Measurements from ENCODE around the gene PALD1.
A peak's percentile ranks its signal among the peaks of the same experiment; 100 is the strongest.

Gene PALD1

DNA sequence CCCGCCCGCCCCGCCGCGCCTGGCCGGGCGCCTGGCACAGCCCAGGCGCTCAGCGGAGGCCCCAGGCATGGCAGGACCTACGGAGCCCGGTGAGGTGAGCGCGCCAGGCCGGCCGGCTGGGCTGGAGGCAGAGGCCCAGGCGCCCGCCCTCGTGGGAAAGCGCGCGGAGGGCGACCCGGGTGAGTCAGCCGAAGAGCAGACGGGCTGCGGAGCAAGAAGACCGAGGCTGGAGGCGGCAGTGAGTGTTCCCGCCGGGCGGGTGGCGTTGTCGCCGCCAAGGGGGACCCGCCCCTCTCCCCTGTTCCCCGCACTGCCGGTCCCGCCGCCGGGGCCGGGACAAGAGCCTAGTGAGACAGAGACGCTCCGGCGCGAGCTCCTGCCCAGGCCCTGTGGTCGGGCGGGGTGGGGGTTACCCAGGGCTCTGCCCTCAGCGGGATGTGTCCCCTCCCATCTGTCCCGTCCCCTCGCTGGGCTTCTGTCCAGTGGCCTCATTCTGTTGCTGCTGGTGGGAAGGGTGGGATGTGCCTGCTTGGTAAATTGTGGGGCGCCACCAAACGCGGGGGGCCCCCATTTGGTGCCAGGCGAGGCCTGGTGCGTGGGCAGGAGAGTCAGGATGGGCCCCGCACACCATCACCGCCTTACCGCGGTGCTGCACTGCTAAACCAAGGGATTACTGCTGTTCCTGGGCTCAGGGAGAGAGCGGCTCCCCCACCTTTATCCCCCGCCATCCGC is 20.1 kb upstream of the PALD1 start:
- peak; percentile 91 for DNase-seq (ENCODE audit: low spot score)

DNA sequence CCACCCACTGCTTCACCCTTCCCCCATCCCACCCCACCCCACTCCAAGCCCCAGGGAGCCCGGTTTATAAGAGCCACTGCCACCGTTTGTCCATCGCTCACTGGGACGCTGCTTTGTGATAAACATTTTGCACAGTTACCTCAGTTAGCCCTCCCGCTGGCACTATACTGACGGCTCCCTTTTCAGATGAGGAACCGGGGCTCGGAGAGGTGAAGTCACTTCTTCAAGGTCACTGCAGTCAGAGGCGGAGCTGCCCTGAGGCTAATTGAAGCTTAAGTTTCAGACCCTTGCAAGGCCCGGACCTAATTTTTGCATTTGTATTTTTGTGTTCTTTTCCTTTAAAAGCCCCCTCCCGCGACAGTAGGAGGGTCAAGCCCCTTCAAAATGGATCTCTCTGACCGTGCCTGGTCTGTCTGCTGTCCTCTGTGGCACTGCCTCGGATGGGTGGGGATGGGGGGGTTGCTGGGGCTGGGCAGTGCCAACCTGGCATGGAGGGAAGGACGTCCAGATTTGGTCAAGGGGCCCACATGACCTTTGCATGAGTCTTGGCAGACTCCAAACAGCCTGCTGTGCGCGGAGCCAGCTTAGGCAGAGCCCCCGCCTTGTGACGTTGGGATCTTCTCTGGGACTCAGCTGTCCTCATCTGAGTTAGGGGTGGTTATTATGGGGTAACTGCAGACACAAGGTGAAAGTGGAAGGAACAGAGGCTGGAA is 19.4 kb upstream of the PALD1 start:
- no peak for DNase-seq (ENCODE audit: low spot score)

DNA sequence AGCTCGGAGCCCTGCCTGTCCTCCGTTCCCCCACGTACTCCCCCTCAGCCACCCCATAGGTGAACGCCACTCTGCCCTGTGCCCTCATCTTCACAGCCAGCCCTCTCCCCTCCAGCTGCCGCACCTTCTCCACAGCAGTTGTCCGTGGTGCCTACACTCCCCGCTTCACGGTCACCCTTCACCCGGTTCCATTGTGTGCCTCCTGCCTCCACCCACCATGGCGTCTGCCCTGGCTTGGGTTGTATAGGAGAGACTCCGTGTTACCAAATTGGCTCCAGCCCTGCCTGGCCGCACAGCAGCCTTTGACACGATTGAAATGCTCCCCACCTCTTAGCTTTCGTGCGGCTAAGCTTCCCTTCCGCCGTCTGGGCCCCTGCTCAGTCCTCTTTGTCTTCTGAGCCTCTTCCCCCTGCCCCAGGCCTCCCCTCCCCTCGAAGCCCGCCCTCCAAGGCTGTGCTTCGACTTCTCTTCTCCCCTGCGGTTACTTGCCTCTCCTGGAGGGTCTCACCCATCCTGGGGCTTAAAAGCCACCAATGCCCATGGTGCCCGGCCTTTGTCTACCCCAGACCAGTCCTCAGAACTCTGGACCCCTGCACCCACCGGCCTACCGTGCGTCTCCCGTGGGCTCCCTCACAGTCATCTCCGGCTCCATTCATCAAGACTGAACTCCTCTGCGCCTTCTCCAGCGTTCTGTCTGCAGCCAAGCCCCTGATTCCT is 18.6 kb upstream of the PALD1 start:
- DNase-seq (ENCODE audit: low spot score): no peak

DNA sequence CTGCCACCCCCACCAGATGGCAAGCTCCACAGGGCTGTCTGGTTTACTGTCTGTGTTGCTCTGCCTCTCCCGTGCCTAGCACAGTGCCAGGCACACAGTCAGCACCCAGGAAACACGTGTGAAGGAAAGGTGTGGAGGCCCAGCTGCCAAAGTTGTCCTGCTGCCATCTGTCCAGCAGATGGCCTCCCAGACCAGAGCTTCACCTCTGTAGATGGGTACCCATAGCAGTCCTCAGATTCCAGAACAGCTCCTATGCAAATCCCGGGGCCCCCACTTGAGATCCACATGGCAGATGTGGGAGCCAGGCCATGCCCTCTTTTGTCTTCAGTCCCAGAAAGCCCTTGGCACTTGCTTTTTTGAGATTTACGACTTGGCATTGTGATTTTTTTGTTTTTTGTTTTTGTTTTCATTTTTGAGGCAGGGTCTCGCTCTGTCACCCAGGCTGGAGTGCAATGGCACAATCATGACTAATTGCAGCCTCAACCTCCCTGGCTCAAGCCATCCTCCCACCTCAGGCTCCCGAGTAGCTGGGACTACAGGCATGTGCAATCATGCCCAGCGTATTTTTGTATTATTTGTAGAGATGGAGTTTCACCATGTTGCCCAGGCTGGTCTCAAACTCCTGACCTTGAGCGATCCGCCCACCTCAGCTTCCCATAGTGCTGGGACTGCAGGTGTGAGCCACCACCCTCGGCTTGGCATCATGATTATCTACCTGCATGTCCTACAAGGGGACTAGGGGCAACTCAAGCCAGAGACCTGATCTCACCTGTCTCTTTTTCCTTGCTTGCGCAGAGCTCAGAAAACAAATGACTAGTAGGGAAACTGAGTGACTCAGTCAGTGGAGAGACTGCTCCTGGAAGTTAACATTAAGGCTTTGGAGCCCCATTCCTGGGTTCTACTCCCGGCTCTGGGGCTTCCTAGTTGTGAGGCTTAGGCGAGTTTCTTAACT is 16.9 kb upstream of the PALD1 start:
- DNase-seq (ENCODE audit: low spot score): peak; percentile 85

DNA sequence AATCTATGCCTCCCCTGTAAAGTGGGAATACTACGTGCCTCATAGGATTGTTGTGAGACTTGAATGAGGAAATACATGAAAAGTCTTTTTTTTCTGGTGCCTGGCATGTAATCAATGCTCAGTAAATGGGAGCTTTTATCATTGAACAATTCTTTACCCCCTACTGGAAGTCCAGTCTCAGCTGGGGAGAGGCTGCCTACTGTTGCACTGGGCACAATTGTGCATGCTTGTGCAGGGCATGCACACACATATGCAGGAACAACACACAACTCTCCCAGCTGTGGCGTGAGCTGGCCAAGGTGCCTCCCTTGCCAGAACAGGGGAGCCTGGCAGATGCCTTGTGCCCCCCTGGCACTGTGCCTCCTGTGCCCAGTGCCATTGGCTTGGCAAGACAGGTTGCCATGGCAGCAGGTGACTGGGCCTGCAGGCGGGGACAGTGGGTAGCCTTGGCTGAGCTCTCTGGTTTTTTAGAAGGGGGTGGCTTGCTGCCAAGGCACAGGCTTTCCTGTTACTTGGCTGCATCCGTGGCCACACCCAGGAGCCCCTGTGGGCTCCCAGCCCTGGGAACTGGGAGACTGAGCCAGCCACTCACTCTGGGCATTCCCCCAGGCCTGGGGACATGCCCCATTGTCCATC is 16.1 kb upstream of the PALD1 start:
- peak; percentile 24 for DNase-seq (ENCODE audit: low spot score)

DNA sequence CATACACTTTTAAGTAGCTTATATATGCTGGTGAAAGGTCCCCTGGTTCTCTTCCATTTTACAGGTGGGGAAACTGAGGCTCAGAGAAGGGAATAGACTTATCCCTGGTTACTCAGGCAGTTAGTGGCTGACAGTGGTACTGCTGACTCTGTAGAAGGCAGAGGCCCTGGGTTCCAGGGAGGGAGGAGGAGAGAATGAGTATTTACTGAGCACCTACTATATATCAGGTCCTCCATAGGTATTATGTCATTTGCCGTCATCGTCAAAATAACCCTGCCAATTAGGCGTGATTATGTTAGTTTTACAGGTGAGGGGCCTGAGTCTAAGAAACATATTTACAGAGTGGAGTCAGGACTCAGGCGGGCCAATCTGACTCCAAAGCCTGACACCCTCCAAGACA is 13.3 kb upstream of the PALD1 start:
- no peak for DNase-seq (ENCODE audit: low spot score)

DNA sequence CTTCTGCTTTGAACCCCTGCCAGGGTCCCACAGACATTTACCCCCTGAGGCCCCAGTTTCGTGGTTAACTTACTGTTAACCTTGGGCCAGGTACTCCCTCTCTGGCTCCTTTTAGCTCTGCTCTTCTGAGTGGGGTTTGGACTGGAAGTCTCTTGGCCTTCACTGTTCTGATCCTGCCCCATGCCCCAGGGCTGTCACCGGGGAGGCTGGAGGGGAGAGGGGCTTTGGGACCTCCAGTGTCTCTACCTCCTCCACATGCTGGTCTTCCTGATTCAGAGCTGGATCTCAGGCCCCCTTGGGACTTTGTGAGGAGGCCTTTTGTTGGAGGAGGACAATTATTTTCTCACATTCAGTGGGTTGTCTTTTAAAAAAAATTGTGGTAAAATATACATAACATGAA is 12.7 kb upstream of the PALD1 start:
- no peak for DNase-seq (ENCODE audit: low spot score)

DNA sequence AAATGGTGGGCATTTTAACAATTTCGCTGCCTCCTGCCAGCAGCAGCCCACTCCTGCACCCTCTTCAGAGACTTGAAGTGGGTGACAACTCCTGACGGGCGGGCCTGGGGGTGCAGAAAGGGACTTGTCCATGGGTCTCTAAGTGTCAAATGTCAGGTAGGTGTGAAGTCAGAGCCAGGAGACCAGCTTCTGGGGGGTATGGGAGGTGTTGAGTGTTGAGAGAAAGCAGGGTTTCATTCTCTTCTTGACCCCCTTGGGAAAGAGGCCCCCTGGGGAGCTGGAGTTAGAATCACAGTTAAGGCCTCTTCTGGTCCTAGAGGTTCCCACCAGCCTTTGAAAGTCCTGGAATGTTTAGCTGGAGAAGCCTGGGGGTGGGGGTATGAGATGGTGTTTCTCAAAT is 11.6 kb upstream of the PALD1 start:
- DNase-seq (ENCODE audit: low spot score): no peak

DNA sequence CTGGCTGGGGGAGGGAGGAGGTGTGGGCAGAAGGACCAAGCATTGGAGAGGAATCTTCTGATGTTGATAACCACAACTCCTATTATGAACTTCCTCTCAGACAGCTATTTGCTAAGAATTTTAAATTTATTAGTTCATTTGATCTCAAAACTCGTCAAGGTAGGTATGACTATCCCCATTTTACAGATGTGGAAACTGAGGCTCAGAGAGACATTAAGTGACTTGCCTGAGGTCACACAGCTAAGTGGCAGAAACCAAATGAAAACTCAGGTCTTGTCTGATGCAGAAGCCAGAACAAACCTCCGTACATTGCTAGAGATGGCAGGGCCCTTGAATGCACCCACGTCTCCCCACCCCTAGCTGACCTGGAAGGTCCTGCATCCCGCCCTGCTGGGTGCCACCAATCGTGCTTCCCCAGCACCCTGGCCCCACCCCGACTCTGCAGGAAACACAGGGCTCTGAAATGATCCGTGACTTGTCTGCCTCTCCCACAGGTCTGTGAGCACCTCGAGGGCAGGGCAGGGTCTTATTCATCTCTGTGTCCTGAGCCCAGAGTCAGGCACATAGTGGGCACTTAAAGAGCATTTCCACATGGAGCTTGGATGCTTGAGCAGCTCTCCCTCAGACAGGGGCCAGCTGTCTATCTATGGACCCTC is 5.6 kb upstream of the PALD1 start:
- DNase-seq (ENCODE audit: low spot score): no peak

DNA sequence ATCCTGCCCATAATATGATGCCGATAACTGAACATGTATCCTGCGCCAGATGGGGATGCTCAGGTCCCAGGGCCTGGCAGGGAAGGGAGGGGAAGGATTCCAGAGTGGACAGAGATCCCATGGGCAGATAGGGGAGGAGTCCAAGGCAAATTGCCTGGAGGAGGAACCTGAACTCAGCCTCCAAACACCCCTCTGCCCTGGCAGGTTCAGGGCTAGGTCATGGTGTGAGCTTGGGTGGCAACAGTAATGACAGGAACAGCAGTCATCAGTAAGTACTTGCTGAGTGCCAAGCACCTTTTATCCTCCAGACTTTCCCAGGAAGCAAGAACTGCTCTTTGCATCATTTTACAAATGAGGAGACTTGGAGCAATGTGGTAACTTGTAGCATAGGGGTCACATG is 3.8 kb upstream of the PALD1 start:
- DNase-seq (ENCODE audit: low spot score): no peak

DNA sequence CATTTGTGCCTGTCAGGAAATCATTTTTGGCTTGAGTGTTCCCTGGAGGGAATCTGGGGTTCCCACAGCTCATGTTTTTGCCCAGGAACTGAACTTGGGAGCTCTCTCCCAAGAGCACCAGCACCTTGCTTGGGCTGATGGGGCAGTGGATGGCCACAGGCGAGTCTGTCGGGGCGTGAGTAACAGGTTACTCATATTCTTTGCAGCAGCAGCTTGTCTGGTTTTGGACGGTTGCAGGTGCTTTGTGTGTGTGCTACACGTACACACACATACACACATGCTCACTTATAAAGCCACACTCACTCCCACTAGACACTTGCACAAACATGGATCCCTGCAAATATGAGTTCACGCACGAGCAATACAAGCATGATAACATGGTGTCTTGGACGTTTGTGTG is 2.9 kb upstream of the PALD1 start:
- no peak for DNase-seq (ENCODE audit: low spot score)

DNA sequence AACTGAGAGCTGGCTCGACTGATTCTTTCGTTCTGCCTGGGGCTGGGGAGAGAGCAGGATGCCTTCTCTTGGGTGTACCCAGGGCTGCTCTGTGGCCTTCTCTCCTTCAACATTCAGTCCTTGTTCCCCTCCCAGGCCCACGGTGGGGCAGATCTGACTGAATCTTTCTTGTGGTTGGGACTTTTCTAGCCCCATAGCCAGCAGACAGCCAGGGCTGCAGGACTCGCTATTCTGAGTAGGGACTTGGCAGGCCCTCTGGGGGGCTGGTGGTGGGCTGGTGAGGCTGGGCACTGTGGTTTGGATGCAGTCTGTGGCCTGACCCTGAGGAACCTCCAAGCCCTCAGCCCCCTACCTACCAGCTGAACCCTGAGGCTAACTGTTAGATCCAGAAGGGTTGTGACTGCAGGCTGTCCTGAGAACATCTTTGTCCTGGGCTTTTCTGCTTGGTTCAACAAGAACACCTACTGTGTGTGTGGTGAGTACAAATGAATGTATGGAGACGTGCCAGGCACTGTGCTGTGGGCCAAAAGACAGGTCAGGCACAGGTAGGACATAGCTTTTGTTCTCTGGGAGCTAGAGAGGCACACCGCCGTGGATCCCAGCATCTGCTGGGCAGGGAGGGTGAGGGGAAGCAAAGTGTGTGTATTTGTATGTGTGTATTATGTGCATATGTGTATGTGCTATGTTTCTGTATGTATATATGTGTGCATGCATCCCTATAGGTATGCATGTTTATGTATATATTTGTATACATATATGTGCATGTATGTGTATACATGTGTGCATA is 2.1 kb upstream of the PALD1 start:
- DNase-seq (ENCODE audit: low spot score): no peak

DNA sequence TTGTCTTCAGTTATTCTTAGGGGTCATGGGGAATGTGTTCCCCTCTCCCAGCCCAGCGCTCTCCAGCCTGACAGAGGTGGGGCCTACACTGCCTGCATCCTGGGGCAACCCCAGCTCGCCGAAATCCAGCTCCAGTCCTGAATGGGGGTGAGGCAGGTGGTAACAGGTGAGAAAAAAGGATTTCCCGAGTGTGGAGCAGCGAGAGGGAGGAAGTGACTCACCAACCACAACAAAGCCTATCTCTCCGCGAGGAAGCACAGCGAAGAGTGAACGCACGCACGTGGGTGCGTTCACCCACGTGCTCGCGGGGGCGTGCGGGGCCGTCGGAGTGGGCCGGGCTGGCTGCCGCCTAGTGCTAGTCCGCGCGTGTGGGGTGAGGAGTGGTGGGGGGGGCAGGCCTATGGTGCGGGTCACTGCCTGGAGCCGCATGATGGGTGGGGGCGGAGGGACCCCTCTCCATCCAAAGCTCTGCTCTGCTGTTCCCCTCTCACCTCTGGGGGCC is 855 bp upstream of the PALD1 start:
- no peak for DNase-seq (ENCODE audit: low spot score)

DNA sequence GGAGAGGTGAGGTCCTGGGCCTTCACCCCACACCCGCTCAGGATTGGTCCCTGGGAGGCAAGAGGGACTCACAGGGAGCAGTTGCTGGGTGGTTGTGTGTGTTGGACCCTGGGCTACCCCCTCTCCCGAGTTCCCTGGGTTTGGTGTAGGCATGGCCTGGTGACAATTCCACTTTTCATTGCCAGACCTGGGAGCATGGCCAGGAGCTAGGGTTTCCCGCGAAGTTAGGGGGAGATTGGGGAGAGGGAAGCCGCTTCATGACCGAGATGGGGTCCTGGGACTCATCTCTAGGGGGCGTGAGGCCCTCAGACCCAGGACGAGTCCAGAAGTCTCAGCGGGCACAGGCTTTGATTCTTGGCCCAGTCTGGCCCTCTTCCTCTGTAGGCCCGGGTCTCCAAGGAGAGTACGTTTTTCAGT is 606 bp downstream of the PALD1 start:
- DNase-seq (ENCODE audit: low spot score): no peak

DNA sequence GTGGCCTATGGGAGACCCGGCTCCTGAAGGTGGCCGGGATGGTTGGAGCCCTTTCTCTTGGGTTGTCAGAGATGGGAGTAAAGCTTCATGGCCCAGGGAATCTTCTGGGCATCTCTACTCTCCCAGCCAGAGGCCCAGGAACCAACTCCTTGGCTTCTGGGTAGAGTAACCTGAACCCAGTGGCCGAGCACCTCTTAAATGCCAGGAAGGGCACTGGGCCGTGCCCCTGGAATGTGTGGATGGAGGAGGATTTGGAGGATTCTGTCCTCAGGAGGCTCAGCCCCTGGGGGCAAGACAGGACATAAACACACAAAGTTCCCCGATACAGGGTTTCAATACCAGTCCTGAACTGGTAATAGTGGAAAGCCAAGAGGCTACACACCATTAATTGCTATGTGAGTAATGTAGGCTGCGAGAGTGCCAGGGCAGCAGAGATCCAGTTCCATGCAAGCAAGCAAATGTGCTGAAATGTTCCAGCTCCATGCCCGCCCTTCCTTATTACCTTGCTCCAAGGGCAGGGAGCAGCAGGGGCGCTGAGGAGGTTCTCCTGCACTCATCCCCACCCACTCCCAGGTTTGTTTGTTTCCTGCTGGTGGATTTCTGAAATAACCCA is 1.2 kb downstream of the PALD1 start:
- DNase-seq (ENCODE audit: low spot score): no peak

DNA sequence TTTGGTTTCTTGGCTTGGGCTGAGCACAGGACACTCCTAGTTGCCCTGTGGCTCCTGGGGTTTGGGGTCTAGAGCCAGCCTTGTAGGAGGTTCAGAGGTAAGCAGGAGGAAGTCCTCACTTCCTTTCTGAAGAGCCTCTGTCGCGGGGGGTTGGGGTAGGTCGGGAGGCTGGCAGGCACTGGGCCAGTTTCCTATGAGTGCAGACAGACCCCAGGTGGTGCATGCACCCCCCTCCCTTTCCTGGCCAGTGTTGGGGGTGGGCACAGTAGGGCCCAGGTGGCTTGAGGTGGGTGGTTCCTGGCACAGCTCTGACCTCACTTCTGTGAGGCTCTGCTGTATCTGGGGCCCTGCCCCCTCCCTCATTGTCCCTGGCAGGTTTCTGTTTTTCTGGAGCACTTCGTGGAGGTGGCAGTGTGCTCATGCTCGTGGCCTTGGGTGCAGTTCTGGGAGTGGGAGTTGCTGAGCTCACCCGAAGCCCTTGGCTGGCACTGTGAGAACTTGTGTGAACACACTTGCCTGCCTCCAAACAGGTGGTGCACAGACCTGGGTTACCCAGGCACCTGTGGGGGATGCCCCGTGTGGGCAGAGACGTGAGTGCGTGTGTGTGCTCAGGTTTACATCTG is 1.8 kb downstream of the PALD1 start:
- DNase-seq (ENCODE audit: low spot score): no peak

DNA sequence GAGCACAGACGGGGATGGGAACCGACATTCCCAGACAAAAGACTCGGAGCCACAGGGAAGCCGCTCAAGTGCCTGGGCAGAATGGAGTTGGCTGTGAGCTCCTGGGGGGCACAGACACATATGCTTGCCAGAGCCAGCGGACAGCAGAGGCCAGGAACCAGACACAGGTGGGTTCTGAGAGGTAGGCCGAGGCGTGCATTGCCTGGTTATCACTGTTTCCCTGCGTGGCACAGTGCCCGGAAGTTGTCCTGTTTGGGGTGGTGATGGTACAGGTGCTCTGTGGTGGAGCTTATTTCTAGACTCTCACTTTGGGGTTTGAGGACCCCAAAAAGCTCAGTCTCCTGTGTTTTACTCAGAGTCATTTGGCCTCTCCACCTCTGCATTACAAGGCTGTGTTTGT is 2.5 kb downstream of the PALD1 start:
- no peak for DNase-seq (ENCODE audit: low spot score)

DNA sequence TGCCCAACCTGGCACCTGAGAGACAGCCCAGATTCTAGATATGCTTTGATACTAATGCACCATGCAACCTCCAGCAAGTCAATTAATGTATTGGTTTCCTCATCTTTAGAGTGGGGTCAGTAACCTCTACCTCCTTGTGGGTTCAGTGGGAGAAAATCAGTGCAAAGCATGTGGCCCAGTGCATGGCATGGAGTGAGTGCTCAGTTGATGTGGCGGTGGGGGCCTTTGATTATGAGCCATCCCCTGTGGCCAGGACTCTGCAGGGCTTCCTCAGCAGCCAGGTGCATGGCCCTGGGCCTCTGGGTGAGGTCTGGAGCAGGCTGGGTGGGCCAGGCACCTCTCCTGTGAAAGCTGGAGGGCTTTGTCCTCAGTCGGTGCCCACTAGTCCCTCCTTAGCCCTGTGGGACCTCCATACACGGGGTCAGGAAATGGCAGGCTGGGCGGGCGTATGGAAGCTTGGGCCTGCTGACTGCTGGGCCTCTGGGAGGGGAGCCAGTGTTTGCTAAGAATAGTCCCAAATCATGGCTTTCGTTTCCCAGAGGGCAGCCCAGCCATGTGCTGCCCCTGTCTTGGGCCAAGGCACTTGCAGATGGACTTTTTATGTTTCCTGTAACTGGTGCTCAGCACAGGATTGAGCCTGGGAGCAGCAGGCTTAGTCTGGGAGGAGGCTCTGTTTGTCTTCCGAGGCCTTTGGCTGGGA is 3.4 kb downstream of the PALD1 start:
- DNase-seq (ENCODE audit: low spot score): peak; percentile 36
